Fibroblast of peridontal ligament (primary cell): Measurements from ENCODE around the gene TSHR.
"Not testable (repeated sequence)": the region's sequence is repeated elsewhere in the genome, so short reads cannot be mapped to it uniquely, and the experiment has no call there.

Experiments
- DNase-seq: peaks from one replicate; pipeline ENCODE4 v3.0.0-alpha.2; 2010; ENCODE audit errors: extremely low read depth

TSHR gene

GRCh38 chr14:80996049-80996901, 40.9 kb downstream of the TSHR start:
- DNase-seq, result peak; percentile 93

- DNase-seq, result no peak
These were observed 46.0 kb downstream of the TSHR start for GRCh38 chr14:81001447-81001846.

GRCh38 chr14:81004575-81004974, 49.2 kb downstream of the TSHR start:
- DNase-seq, result no peak

GRCh38 chr14:81005540-81006228, 50.3 kb downstream of the TSHR start:
- DNase-seq, result no peak

GRCh38 chr14:81006266-81006665, 50.8 kb downstream of the TSHR start:
- DNase-seq, result no peak

- no peak for DNase-seq
These were observed 51.7 kb downstream of the TSHR start for GRCh38 chr14:81007131-81007530.

GRCh38 chr14:81009346-81009745, 53.9 kb downstream of the TSHR start:
- DNase-seq, result no peak

GRCh38 chr14:81018251-81018650, 62.8 kb downstream of the TSHR start:
- no peak for DNase-seq

- DNase-seq, result peak; percentile 11
These were observed 63.3 kb downstream of the TSHR start for GRCh38 chr14:81018684-81019083.

- not testable (repeated sequence) for DNase-seq
These were observed 63.7 kb downstream of the TSHR start for GRCh38 chr14:81019113-81019512.

- DNase-seq, result no peak
These were observed 67.8 kb downstream of the TSHR start for GRCh38 chr14:81023095-81023710.

GRCh38 chr14:81028461-81028860, 73.0 kb downstream of the TSHR start:
- no peak for DNase-seq

- DNase-seq, result no peak
These were observed 76.1 kb downstream of the TSHR start for GRCh38 chr14:81031488-81031887.

- DNase-seq, result no peak
These were observed 78.3 kb downstream of the TSHR start for GRCh38 chr14:81033698-81034240.

GRCh38 chr14:81042438-81042837, 87.0 kb downstream of the TSHR start:
- DNase-seq, result no peak

- no peak for DNase-seq
These were observed 96.1 kb downstream of the TSHR start for GRCh38 chr14:81051547-81051946.

GRCh38 chr14:81054057-81054456, 98.6 kb downstream of the TSHR start:
- DNase-seq, result not testable (repeated sequence)

- no peak for DNase-seq
These were observed 100.5 kb downstream of the TSHR start for GRCh38 chr14:81055971-81056370.

GRCh38 chr14:81062380-81062779, 107.0 kb downstream of the TSHR start:
- DNase-seq, result no peak

GRCh38 chr14:81062816-81063215, 107.4 kb downstream of the TSHR start:
- DNase-seq, result no peak

GRCh38 chr14:81066672-81067071, 111.3 kb downstream of the TSHR start:
- DNase-seq, result no peak

GRCh38 chr14:81067156-81067555, 111.7 kb downstream of the TSHR start:
- no peak for DNase-seq
